Activated CD4-positive, alpha-beta T cell treated with anti-CD3 and anti-CD28 coated beads for 4 hours (primary cell): ENCODE data around the gene DYNC2H1.
"Not testable (repeated sequence)": the region's sequence is repeated elsewhere in the genome, so short reads cannot be mapped to it uniquely, and the experiment has no call there.

Experiments
- DNase-seq, 2 donors: peaks; one replicate each; pipeline ENCODE4 v3.0.0-alpha.2; 2020

DYNC2H1 gene

GRCh38 chr11:103108933-103109817 lies at the start of gene DYNC2H1:
Gene DYNC2H1 (plus strand): TSS chr11:103109426. CDS start chr11:103109575, 149 bp downstream.
- peak; percentile 84 to 86 for DNase-seq

GRCh38 chr11:103061656-103062055 lies 47.6 kb upstream of the DYNC2H1 start:
- no peak for DNase-seq

- no peak for DNase-seq
Observed at GRCh38 chr11:103067118-103067517, 42.1 kb upstream of the DYNC2H1 start.

- DNase-seq, result no peak
Observed at GRCh38 chr11:103069367-103069766, 39.9 kb upstream of the DYNC2H1 start.

GRCh38 chr11:103070142-103070541 lies 39.1 kb upstream of the DYNC2H1 start:
- DNase-seq, result no peak

GRCh38 chr11:103071008-103071407 lies 38.2 kb upstream of the DYNC2H1 start:
- no peak for DNase-seq

GRCh38 chr11:103076361-103076760 lies 32.9 kb upstream of the DYNC2H1 start:
- no peak for DNase-seq

GRCh38 chr11:103077554-103077953 lies 31.7 kb upstream of the DYNC2H1 start:
- DNase-seq, result no peak

- no peak for DNase-seq
Observed at GRCh38 chr11:103078710-103079109, 30.5 kb upstream of the DYNC2H1 start.

DNA sequence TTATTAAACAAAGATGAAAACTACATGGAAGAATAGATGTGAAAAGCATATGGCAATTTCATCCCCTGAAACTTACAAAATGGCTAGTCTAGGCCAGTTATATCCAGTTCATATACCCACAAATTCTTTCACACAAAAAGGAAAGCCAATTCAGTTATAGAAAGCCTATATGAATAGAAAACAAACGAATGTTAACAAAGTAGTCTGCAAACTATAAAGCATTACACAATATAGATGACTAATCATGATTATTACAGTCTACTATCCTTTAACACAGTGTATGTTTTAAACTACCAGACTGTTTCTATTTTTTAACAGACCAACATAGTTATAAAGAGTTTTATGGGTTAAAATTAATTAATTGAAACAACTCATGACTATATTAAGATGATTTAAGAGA lies 29.4 kb upstream of the DYNC2H1 start:
- DNase-seq, result no peak

DNA sequence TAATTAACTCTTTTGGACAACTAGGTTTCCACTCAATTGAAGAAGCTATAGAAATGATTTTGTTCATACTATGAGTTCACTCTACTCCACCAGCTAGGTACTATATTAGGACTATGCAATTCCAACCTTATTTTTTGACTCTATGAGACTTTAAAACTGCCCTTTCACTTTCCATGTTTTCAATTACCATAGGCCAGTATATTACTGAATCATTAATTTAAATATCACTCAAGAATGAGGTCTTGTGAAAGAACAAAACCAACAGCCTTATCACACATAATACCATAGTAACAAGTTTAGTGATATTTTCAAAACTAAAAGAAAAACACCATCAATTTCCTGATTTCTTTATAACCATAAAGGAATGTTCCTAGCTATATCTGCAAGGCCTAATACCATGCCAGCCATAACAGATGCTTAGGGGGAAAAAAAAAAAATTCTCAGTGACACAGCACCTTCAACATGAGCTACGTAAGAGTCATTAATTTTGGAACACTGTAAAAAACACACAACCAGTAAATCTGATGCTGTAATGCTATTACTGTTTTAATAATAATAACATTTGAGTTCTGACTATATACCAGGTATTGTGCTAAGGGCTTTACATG lies 23.4 kb upstream of the DYNC2H1 start:
- DNase-seq, result no peak

GRCh38 chr11:103086461-103086860 lies 22.8 kb upstream of the DYNC2H1 start:
- DNase-seq, result no peak

DNA sequence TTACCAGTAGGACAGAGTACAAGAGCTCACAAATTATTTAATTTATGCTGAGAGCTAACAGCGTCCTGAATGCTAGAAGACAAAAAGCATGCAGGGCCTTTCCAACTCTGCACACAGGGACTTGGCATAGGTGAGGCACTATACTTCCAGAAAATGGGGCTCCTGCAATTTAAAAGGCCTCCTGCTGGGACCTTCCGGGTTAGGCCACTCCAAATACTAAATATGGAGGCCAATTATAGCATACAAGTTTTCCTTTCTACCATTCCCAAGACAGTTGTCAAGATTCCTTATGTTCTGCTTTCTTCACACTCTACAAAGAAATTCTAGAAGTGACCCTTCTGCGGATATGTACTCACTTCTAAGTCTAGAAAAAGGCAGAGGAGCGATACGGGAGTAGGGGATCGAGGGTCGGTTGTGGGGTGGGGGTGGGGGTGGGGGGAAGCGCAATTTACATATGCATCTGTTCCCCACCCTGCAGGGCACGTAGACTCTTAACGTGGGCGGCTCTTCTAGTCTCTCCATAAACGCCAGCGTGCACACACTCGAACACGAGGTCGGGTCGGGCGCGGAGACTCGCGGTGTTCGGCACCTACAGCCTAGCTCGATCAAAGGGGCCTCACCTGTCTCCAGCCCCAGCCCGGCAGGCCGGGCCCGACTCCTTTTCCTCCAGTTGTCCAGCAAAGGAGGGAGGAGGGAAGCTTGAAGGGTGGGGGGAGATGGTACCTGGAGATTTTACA lies 18.0 kb upstream of the DYNC2H1 start:
- DNase-seq, result peak; percentile 59 to 63

GRCh38 chr11:103091801-103092524 lies 17.3 kb upstream of the DYNC2H1 start, which contains the start of gene DCUN1D5:
Gene DCUN1D5 (minus strand): TSS chr11:103092160. CDS start chr11:103091872, 288 bp downstream.
- DNase-seq, result peak; percentile 94 to 96

GRCh38 chr11:103097279-103097678 lies 11.9 kb upstream of the DYNC2H1 start:
- no peak for DNase-seq

DNA sequence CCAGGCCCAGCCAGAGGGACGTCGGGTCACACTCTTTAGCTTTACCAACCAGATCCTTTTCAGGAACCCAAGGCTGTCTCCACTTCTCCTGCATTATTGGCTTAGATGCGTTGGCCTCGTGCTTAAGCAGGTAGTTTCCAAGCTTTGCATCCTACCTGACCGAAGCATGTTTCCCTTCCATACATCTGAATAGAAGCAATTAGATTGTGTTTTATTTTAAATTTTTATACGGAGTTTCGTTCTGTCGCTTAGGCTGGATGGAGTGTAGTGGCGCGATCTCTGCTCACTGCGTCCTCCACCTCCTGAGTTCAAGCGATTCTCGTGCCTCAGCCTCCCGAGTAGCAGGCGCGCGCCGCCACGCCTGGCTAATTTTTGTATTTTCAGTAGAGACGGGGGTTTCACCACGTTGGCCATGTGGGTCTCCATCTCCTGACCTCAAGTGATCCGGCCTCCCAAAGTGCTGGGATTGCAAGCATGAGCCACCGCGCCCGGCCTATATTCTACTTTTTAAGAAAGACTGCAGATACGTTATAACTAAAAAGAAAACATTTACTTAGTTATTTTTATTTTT lies 677 bp downstream of the DYNC2H1 start:
- DNase-seq, result no peak

GRCh38 chr11:103110391-103110790 lies 1.2 kb downstream of the DYNC2H1 start:
- DNase-seq, result no peak

DNA sequence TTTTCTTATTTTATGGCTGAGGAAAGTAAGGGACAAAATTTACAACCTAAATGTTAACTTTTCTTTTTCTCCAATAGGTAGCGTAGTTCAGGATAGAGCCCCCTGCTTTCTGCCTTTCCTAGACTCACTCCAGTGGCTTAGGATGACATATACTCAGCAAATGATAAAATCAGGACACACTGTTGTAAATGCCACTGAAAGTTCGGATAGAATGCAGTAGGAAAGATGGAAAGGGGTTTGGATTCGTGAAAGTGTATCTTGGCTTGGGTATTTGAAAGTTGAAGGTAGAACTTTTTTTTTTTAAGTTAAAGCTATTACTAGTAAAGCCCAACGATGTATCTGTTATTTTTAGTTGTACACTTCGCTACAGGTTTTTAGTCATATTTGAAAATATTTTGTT lies 2.2 kb downstream of the DYNC2H1 start:
- DNase-seq, result no peak

DNA sequence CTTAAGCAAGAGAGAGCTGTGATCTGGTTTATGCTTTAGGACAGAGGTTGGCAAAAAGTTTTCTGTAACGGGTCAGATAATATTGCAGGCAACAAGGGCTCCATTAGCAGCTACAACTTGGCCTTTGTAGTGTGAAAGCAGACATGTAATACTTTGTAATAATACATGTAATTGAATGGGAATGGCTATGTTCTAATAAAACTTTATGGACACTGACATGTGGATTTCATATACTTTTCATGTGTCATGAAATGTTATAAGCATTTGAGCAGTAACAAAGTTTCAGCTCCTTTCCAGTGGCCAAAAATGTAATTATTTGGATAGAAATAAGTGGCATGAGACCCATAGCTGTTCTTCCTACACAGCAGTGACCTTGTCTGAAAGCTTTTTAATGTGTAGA lies 3.1 kb downstream of the DYNC2H1 start:
- no peak for DNase-seq

- DNase-seq, result no peak
Observed at GRCh38 chr11:103114836-103115235, 5.6 kb downstream of the DYNC2H1 start.

DNA sequence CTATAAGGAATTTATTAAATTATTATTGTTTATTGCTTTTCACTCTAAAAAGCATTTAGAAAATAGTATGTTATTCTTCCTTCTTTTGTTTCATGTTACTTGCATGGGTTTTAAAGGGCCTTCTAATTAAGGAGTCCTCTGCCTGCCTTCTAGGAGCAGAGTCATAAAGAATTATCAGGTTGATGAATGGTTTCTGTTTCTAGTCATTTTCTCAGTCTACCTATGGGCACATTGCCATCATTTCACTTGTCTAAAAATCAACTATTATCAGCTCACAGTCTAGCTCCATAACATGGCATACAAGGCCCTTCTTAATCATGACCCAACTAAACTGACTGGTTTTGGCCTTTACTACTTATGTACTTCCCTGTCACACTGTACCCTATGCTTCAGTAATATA lies 16.2 kb downstream of the DYNC2H1 start:
- no peak for DNase-seq

DNA sequence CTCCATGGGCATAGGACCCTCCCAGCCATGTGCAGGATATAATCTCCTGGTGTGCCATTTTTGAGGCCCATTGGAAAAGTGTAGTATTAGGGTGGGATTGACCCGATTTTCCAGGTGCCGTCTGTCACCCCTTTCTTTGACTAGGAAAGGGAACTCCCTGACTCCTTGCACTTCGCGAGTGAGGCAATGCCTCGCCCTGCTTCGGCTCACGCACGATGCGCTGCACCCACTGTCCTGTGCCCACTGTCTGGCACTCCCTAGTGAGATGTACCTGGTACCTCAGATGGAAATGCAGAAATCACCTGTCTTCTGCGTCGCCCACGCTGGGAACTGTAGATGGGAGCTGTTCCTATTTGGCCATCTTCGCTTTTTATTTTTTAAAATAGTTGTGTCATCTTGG lies 32.8 kb downstream of the DYNC2H1 start:
- DNase-seq, result not testable (repeated sequence)
